Measurements from ENCODE around the gene ZNF521. TPM values are rescaled to one million over a fixed set of nuclear protein-coding genes. Genes with fewer than 3 reads are reported as not detected.

ZNF521 gene
- total RNA-seq = not detected in 2 replicates

DNA sequence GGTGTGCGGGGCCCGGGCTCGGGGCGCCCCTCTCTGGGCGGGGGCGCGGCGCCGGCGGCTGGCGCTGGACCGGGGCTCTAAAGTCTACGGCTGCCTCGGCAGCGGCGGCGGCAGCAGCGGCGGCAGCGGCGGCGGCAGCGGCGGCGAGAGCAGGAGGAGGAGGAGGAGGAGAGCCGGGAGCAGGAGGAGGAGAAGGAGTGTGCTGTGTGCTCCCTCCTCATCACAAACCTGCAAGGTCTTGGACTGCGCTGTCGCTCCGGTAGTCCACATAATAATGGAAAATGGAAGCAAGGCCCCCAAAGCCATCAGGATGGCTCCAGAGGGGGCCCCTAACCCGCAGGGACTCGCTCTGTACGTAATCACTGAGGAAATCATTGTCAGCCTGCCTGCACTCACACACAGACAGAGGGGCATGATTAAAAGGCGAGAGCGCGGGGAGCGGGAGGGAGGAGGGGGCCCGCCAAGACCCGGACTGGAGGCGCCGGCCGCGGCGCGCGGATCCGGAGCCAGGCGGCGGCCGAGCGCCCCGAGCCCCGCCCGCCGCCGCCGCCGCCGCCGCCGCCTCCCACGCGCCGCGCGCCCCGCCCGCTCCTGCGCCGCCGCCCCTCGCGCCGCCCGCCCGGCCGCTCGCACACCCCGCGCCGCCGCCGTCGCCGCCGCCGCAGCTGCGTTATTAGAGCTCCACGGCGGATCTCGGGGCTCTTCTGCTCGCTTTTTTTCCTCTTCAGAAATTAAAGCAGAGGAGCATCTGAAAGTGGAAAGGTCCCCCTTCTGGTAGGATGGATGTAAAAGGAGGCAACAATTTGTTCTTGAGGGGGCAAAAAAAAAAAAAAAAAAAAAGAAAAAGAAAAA, at the start of gene ZNF521:
Gene ZNF521, minus strand, starts transcription at position 390 of the 852 bp plus-strand sequence. CDS start 1,220 bp downstream, outside the sequence.
- Mint-ChIP-seq H3K36me3 (ENCODE audit: low read depth) (no peaks in the 10 kb centered on the region), H3K27me3 (ENCODE audit: low read depth) (peaks cover 63% of the 10 kb centered on the region), H3K27ac (no peak within 1 kb of the TSS), H3K4me3 (ENCODE audit: low read depth) (peak within 1 kb of the TSS; percentile 71), H3K9me3 (no peaks in the 10 kb centered on the region), H3K4me1 (ENCODE audit: low read depth) (peaks cover 11% of the 10 kb centered on the region)
- intact Hi-C loops (cut with micrococcal nuclease) = loop anchor here (5.0 to 10.0 kb wide), 2 partner anchors 120 to 1193 kb away; partner anchors contain the start of gene KCTD1
- peak; percentile 24 for DNase-seq (ENCODE audit: low spot score)

DNA sequence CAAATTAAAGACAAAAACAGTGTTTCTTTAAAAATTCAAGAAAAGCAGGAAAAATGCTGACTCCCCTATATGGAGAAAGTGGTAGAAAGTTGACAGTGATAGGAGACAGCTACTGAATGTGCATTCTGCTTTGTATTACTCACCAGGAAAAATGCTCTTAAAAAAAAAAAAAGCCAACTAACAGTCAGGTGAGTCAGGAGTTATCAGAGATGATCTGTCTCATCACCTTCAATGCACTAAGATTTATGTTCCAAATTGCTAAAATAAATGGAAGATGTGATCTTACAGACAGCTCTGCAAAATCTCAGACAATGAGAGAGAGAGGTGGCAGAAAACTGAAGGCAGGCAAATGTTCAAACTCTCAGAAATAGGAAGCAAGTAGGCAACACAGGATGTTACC, 47.6 kb upstream of the ZNF521 start:
- intact Hi-C loops (cut with micrococcal nuclease) = no loop called here
- DNase-seq (ENCODE audit: low spot score) = no peak
- Mint-ChIP-seq H3K4me3 (ENCODE audit: low read depth) (no peak overlapping the region), H3K36me3 (ENCODE audit: low read depth) (no peaks in the 10 kb centered on the region), H3K4me1 (ENCODE audit: low read depth) (no peaks in the 10 kb centered on the region), H3K27me3 (ENCODE audit: low read depth) (no peaks in the 10 kb centered on the region), H3K27ac (no peak overlapping the region), H3K9me3 (no peaks in the 10 kb centered on the region)

DNA sequence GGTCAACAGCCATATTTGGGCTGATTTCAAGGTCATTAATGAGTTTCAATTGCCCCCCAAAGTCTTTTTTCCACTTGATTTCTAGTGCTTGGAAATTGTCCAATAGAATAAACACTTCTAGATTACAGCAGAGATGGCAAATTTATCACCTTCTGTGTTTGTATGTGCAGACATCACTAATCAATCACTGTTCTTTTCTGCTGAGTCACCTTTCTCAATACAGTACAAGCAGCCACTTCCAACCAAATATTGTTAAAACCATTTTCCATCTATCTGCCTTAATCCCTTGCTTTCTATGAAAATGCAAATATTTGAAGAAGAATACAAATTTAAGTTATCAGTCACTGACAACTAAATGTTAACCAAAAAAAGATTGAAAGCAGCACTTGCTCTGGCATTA, 40.2 kb upstream of the ZNF521 start:
- H3K4me3 Mint-ChIP-seq (ENCODE audit: low read depth) = no peak overlapping the region
- no peak for DNase-seq (ENCODE audit: low spot score)
- no peaks in the 10 kb centered on the region for H3K4me1 Mint-ChIP-seq (ENCODE audit: low read depth)
- no peaks in the 10 kb centered on the region for H3K27me3 Mint-ChIP-seq (ENCODE audit: low read depth)
- H3K9me3 Mint-ChIP-seq = peaks cover 5% of the 10 kb centered on the region
- no peaks in the 10 kb centered on the region for H3K36me3 Mint-ChIP-seq (ENCODE audit: low read depth)
- intact Hi-C loops (cut with micrococcal nuclease) = no loop called here
- H3K27ac Mint-ChIP-seq = no peak overlapping the region

DNA sequence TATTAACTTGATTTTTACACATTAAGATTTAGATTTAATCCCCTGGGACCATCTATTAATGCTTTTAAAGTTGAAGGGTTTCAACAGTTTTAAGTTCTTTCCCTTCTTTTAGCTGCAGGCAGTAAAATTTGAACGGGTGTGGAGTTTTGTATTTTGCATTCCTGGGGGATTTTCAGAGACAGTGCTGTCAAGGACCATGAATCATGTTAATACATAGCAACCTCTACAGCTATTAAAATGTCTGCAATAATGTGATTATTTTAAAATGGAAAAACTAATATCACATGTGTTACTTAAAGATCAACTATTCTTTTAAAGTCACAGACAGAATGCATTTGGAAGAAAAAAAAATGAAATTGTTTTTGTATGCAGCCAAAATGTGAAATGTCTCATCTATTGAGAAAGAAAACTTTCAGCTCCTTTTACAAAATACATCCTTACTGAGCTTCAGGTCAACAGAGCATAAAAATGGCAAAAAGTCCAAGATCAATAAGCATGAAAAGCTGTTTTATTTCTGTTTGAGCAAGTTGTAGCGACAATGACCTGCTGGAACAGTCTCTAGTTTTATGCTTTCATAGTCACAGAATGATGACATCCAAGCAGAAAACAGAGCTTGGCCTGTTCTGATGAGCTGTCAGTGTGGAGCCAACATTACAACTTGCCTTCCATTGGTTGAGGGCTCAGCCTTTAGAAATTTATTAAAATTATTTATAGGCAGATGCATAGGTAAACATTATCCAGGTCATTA, 21.6 kb upstream of the ZNF521 start:
- no peaks in the 10 kb centered on the region for H3K36me3 Mint-ChIP-seq (ENCODE audit: low read depth)
- DNase-seq (ENCODE audit: low spot score) = no peak
- H3K27me3 Mint-ChIP-seq (ENCODE audit: low read depth) = no peaks in the 10 kb centered on the region
- no peaks in the 10 kb centered on the region for H3K9me3 Mint-ChIP-seq
- H3K27ac Mint-ChIP-seq = no peak overlapping the region
- no peak overlapping the region for H3K4me3 Mint-ChIP-seq (ENCODE audit: low read depth)
- H3K4me1 Mint-ChIP-seq (ENCODE audit: low read depth) = no peaks in the 10 kb centered on the region
- intact Hi-C loops (cut with micrococcal nuclease) = no loop called here

DNA sequence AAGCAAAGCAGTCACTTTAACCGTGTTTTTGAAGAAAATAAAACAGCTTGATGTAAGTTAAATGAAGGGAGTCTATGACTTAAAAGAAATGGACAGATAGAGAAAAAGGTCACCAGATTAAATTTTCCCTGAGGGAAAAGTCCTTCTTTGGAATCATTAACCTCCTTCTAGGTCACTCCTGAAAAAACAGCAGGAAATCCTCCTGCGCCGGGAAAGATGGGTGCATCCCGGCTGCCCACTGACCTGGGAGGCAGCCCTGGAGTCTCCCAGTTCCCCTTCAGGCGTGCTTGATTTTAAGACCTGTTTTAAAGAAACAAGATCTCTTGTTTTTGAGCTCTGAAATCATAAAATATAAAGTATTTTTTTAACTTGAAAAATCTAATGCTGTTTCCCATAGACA, 18.4 kb upstream of the ZNF521 start:
- DNase-seq (ENCODE audit: low spot score) = no peak
- no peak overlapping the region for H3K4me3 Mint-ChIP-seq (ENCODE audit: low read depth)
- intact Hi-C loops (cut with micrococcal nuclease) = no loop called here
- H3K36me3 Mint-ChIP-seq (ENCODE audit: low read depth) = no peaks in the 10 kb centered on the region
- no peak overlapping the region for H3K27ac Mint-ChIP-seq
- no peaks in the 10 kb centered on the region for H3K9me3 Mint-ChIP-seq
- H3K4me1 Mint-ChIP-seq (ENCODE audit: low read depth) = no peaks in the 10 kb centered on the region
- H3K27me3 Mint-ChIP-seq (ENCODE audit: low read depth) = no peaks in the 10 kb centered on the region

- intact Hi-C loops (cut with micrococcal nuclease) = no loop called here
- Mint-ChIP-seq H3K27ac (no peak overlapping the region), H3K36me3 (ENCODE audit: low read depth) (no peaks in the 10 kb centered on the region), H3K4me1 (ENCODE audit: low read depth) (no peaks in the 10 kb centered on the region), H3K27me3 (ENCODE audit: low read depth) (no peaks in the 10 kb centered on the region), H3K9me3 (no peaks in the 10 kb centered on the region), H3K4me3 (ENCODE audit: low read depth) (no peak overlapping the region)
- no peak for DNase-seq (ENCODE audit: low spot score)
These were observed 13.3 kb upstream of the ZNF521 start for GRCh38 chr18:25365242-25365641.

DNA sequence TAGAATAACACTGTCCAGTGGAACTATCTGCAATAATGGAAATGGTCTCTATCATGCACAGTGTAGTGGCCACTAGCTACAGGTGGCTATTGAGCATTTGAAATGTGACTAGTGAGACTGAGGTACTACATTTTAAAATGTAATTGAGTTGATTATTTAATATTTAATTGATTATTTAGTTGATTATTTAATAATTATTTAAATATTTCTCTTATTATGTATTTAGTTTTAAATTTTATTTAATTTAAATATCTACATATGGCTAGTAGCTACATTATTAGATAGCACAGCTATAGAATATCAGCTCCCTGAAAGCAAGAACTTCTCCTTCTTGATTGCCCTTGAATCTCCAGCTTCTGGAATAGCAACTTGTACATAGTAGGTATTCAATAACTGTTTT, 12.8 kb upstream of the ZNF521 start:
- no peaks in the 10 kb centered on the region for H3K36me3 Mint-ChIP-seq (ENCODE audit: low read depth)
- no peaks in the 10 kb centered on the region for H3K4me1 Mint-ChIP-seq (ENCODE audit: low read depth)
- no peak for DNase-seq (ENCODE audit: low spot score)
- no peaks in the 10 kb centered on the region for H3K27me3 Mint-ChIP-seq (ENCODE audit: low read depth)
- H3K9me3 Mint-ChIP-seq = no peaks in the 10 kb centered on the region
- H3K4me3 Mint-ChIP-seq (ENCODE audit: low read depth) = no peak overlapping the region
- no peak overlapping the region for H3K27ac Mint-ChIP-seq
- intact Hi-C loops (cut with micrococcal nuclease) = no loop called here

- Mint-ChIP-seq H3K4me3 (ENCODE audit: low read depth) (no peak overlapping the region), H3K9me3 (no peaks in the 10 kb centered on the region), H3K27ac (no peak overlapping the region), H3K36me3 (ENCODE audit: low read depth) (no peaks in the 10 kb centered on the region), H3K27me3 (ENCODE audit: low read depth) (peaks cover 4% of the 10 kb centered on the region), H3K4me1 (ENCODE audit: low read depth) (no peaks in the 10 kb centered on the region)
- intact Hi-C loops (cut with micrococcal nuclease) = no loop called here
- no peak for DNase-seq (ENCODE audit: low spot score)
These were observed 8.4 kb upstream of the ZNF521 start for GRCh38 chr18:25360301-25360899.

GRCh38 chr18:25353080-25353479, 1.1 kb upstream of the ZNF521 start:
- peaks cover 11% of the 10 kb centered on the region for H3K4me1 Mint-ChIP-seq (ENCODE audit: low read depth)
- peak overlapping the region; percentile 5 for H3K4me3 Mint-ChIP-seq (ENCODE audit: low read depth)
- no peaks in the 10 kb centered on the region for H3K9me3 Mint-ChIP-seq
- no peaks in the 10 kb centered on the region for H3K36me3 Mint-ChIP-seq (ENCODE audit: low read depth)
- intact Hi-C loops (cut with micrococcal nuclease) = loop anchor here (5.0 to 10.0 kb wide), 2 partner anchors 121 to 1192 kb away; partner anchors contain the start of gene KCTD1
- no peak overlapping the region for H3K27ac Mint-ChIP-seq
- H3K27me3 Mint-ChIP-seq (ENCODE audit: low read depth) = peaks cover 53% of the 10 kb centered on the region
- DNase-seq (ENCODE audit: low spot score) = no peak

- intact Hi-C loops (cut with micrococcal nuclease) = loop anchor here (5.0 to 10.0 kb wide), 2 partner anchors 120 to 1192 kb away; partner anchors contain the start of gene KCTD1
- peaks cover 58% of the 10 kb centered on the region for H3K27me3 Mint-ChIP-seq (ENCODE audit: low read depth)
- H3K9me3 Mint-ChIP-seq = no peaks in the 10 kb centered on the region
- peaks cover 11% of the 10 kb centered on the region for H3K4me1 Mint-ChIP-seq (ENCODE audit: low read depth)
- DNase-seq (ENCODE audit: low spot score) = no peak
- H3K4me3 Mint-ChIP-seq (ENCODE audit: low read depth) = no peak overlapping the region
- H3K36me3 Mint-ChIP-seq (ENCODE audit: low read depth) = no peaks in the 10 kb centered on the region
- no peak overlapping the region for H3K27ac Mint-ChIP-seq
These were observed 651 bp upstream of the ZNF521 start for GRCh38 chr18:25352629-25353005.

GRCh38 chr18:25351280-25351775, 638 bp downstream of the ZNF521 start:
- intact Hi-C loops (cut with micrococcal nuclease) = loop anchor here (5.0 to 10.0 kb wide), 2 partner anchors 119 to 1193 kb away; partner anchors contain the start of gene KCTD1
- no peaks in the 10 kb centered on the region for H3K9me3 Mint-ChIP-seq
- H3K4me1 Mint-ChIP-seq (ENCODE audit: low read depth) = peaks cover 11% of the 10 kb centered on the region
- peak overlapping the region; percentile 71 for H3K4me3 Mint-ChIP-seq (ENCODE audit: low read depth)
- H3K27me3 Mint-ChIP-seq (ENCODE audit: low read depth) = peaks cover 69% of the 10 kb centered on the region
- DNase-seq (ENCODE audit: low spot score) = no peak
- no peaks in the 10 kb centered on the region for H3K36me3 Mint-ChIP-seq (ENCODE audit: low read depth)
- no peak overlapping the region for H3K27ac Mint-ChIP-seq

GRCh38 chr18:25350489-25351251, 1.3 kb downstream of the ZNF521 start:
- no peaks in the 10 kb centered on the region for H3K36me3 Mint-ChIP-seq (ENCODE audit: low read depth)
- H3K4me1 Mint-ChIP-seq (ENCODE audit: low read depth) = peaks cover 11% of the 10 kb centered on the region
- peak overlapping the region; percentile 79 for H3K4me3 Mint-ChIP-seq (ENCODE audit: low read depth)
- no peaks in the 10 kb centered on the region for H3K9me3 Mint-ChIP-seq
- intact Hi-C loops (cut with micrococcal nuclease) = loop anchor here (5.0 to 10.0 kb wide), 2 partner anchors 118 to 1194 kb away; partner anchors contain the start of gene KCTD1
- no peak overlapping the region for H3K27ac Mint-ChIP-seq
- DNase-seq (ENCODE audit: low spot score) = no peak
- H3K27me3 Mint-ChIP-seq (ENCODE audit: low read depth) = peaks cover 73% of the 10 kb centered on the region

Data from activated T-helper 2 cell treated with anti-CD3 and anti-CD28 coated beads, Interferon-gamma antibody, Interleukin-2, Interleukin-4, amounts not matched to agents 10 μg/mL and 5 μg/mL and 100 μg/mL, durations not matched to agents 14 hours and 24 hours and 36 hours (primary cell).